A549 (cell line): Measurements from ENCODE around the gene PLEKHH1. TPM values are rescaled to one million over a fixed set of nuclear protein-coding genes. Genes with fewer than 3 reads are reported as not detected.

Experiments used
- ATAC-seq, 2 experiments: fragments of 200-7000 bp in 1 of 2; fragments of >200 bp in 1 of 2; cut with Nextera tagmentation in 1 of 2; cut with Tn5 transposase in 1 of 2; 3 replicates each; pipeline versions ENCODE4 v1.8.0 to v1.9.1; 2018 to 2020; ENCODE audit warnings: mild to moderate bottlenecking in 1 of 2, moderate library complexity in 1 of 2
- CTCF ChIA-PET: fragments of 300-600 bp; sonication (Branson Sonifier 250); formaldehyde crosslinking; extraction: SDS; loops from one replicate; lab custom pipeline; 2021; ENCODE audit warnings: antibody characterized with exemption, inconsistent platforms; lab: Yijun Ruan, JAX
- POLR2A ChIA-PET: fragments of 350-600 bp; formaldehyde crosslinking; extraction: SDS; loops from one replicate; lab custom pipeline; 2021; ENCODE audit warnings: antibody characterized with exemption, inconsistent platforms; lab: Yijun Ruan, JAX
- DNase-seq, 2 experiments: peaks; one replicate each; pipeline versions ENCODE4 v3.0.0 to v3.0.0-alpha.2; 2011 to 2016; ENCODE audit warnings: low read depth in 1 of 2, low spot score in 1 of 2
- FAIRE-seq: peaks from 2 replicates; lab custom pipeline; 2011; peaks lifted over from hg19 to GRCh38; lab: Jason Lieb, UNC
- H3K27ac ChIP-seq, 2 experiments: fragments of >200 bp; sonication (Bioruptor Twin); formaldehyde crosslinking; 3 replicates each; pipeline ENCODE4 v1.5.1; 2016 to 2017
- H3K4me1 ChIP-seq: fragments of >200 bp; sonication (Bioruptor Twin); formaldehyde crosslinking; 3 replicates; pipeline ENCODE4 v1.6.1; 2016
- H3K4me2 ChIP-seq: fragments of >200 bp; sonication (Bioruptor Twin); formaldehyde crosslinking; 3 replicates; pipeline ENCODE4 v1.6.1; 2016
- H3K4me3 ChIP-seq: fragments of >200 bp; sonication (Bioruptor Twin); formaldehyde crosslinking; 3 replicates; pipeline ENCODE4 v1.5.1; 2016
- H3K9me3 ChIP-seq: fragments of >200 bp; sonication (Bioruptor Twin); formaldehyde crosslinking; 3 replicates; pipeline ENCODE4 v1.6.1; 2016
- BHLHE40 ChIP-seq: IDR thresholded peaks from 2 replicates; pipeline ENCODE4 v1.6.1; 2012; ENCODE audit warnings: low read depth, low read length, inconsistent platforms
- CTCF ChIP-seq: fragments of >200 bp; sonication (Bioruptor Twin); formaldehyde crosslinking; IDR thresholded peaks from 3 replicates; pipeline ENCODE4 v1.5.1; 2016
- EHF ChIP-seq: fragments of 250-450 bp; sonication (Bioruptor Pico); IDR thresholded peaks from 2 replicates; pipeline ENCODE4 v1.5.0; 2020; ENCODE audit warnings: mild to moderate bottlenecking
- ESRRA ChIP-seq: fragments of 150-350 bp; IDR thresholded peaks from 2 replicates; pipeline ENCODE4 v1.6.1; 2014; ENCODE audit warnings: mild to moderate bottlenecking, low read length, borderline replicate concordance
- FOSB ChIP-seq: fragments of 250-450 bp; sonication (Bioruptor Pico); IDR thresholded peaks from 2 replicates; pipeline ENCODE4 v1.5.0; 2020; ENCODE audit warnings: mild to moderate bottlenecking, moderate library complexity
- GATA3 ChIP-seq: IDR thresholded peaks from 2 replicates; pipeline ENCODE4 v1.6.1; 2012; ENCODE audit warnings: borderline replicate concordance
- HEYL ChIP-seq: fragments of 250-450 bp; sonication (Bioruptor Pico); IDR thresholded peaks from 2 replicates; pipeline ENCODE4 v1.8.0; 2021; ENCODE audit warnings: mild to moderate bottlenecking, moderate library complexity
- NFE2L2 ChIP-seq: fragments of 150-350 bp; conservative IDR thresholded peaks from 2 replicates; pipeline ENCODE4 v1.6.1; 2014; ENCODE audit warnings: low read length
- RAD21 ChIP-seq, 2 experiments: fragments of >200 bp in 1 of 2; sonication (Bioruptor Twin) in 1 of 2; formaldehyde crosslinking in 1 of 2; IDR thresholded peaks in 1 of 2; conservative IDR thresholded peaks in 1 of 2; 2 replicates in 1 of 2; 3 replicates in 1 of 2; pipeline ENCODE4 v1.6.1; 2012 to 2018; ENCODE audit warnings: inconsistent platforms in 1 of 2
- RARB ChIP-seq: fragments of 250-450 bp; sonication (Bioruptor Pico); IDR thresholded peaks from 2 replicates; pipeline ENCODE4 v1.8.0; 2021; ENCODE audit warnings: mild to moderate bottlenecking, moderate library complexity
- SMC3 ChIP-seq: fragments of >200 bp; sonication (Bioruptor Twin); formaldehyde crosslinking; IDR thresholded peaks from 3 replicates; pipeline ENCODE4 v1.6.1; 2018; ENCODE audit warnings: inconsistent platforms
- WGBS: methylation state at CpG from one replicate; pipeline ENCODE4 v1.1.6; 2017; ENCODE audit errors: missing lambda C conversion rate; 5-methylcytosine and 5-hydroxymethylcytosine counted together
- polyA plus RNA-seq, 4 experiments: library from polyadenylated mRNA; depleted of rRNA in 3 of 4; stranded (reverse); fragments of >200 nt; fragmentation: RNase III in 1 of 4; extraction: RNeasy Plus Mini Kit Qiagen cat#74134 plus additional on column Dnase treatment in 1 of 4; gene quantifications; 2 replicates in 3 of 4; 3 replicates in 1 of 4; pipeline ENCODE4 v1.2.3, GENCODE V29; 2011 to 2017
- TF ChIP-seq, protein P1 (sequence below): fragments of 200-600 bp; sonication (generic); IDR thresholded peaks from 2 replicates; pipeline ENCODE4 v1.6.1; 2016; ENCODE audit warnings: antibody characterized with exemption, mild to moderate bottlenecking, moderate library complexity
- TF ChIP-seq, protein P2 (sequence below): fragments of 250-450 bp; sonication (Bioruptor Pico); IDR thresholded peaks from 2 replicates; pipeline ENCODE4 v1.5.0; 2021; ENCODE audit warnings: mild to moderate bottlenecking, moderate library complexity, borderline replicate concordance
- TF ChIP-seq, protein P3 (sequence below): fragments of 150-350 bp; IDR thresholded peaks from 2 replicates; pipeline ENCODE4 v1.6.1; 2014; ENCODE audit warnings: low read depth, mild to moderate bottlenecking, low read length

PLEKHH1 gene
- polyA plus RNA-seq, 2 of the 4 experiments (the other 2 are of a cell fraction), result 3.5 to 5.1 TPM

GRCh38 chr14:67581643-67582042 lies 48.6 kb downstream of the PLEKHH1 start:
- ChIA-PET POLR2A (interaction anchor here (1.0 kb wide), 1 partner anchor 123 kb away, joined by 3 read pairs; no protein-coding TSS in a partner anchor), CTCF (interaction anchor here (0.9 to 31.9 kb wide), 10 partner anchors 9 to 158 kb away, joined by 3 to 517 read pairs (median 27); partner anchors contain the start of genes RDH12 and VTI1B)
- no peak for ATAC-seq

DNA sequence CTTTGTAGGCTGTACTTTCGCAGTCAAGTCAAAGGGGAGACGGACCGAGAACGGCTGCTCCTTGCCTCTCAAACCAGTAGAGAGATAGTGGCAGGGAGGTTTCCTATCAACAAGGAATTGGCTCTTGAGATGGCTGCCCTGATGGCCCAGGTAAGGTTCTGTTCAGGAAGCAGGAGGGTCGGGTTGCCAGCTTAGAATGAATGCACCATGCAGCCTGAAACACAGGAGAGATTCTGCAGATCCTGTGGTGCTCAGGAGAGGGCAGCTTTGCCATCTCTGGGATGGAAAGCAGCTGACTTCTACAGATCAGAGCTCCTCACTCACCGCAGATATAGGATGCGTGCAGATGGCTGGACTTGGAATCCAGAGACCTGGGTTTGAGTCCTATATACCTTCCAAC lies 49.0 kb downstream of the PLEKHH1 start:
- DNase-seq (no peak), ATAC-seq (peak in 1 of 2 experiments; percentile 26; a peak in 1 of 6 replicates), FAIRE-seq (no peak)
- Histone ChIP-seq H3K27ac (no peak overlapping the region), H3K4me2 (no peak overlapping the region), H3K4me3 (no peak overlapping the region), H3K9me3 (no peaks in the 10 kb centered on the region), H3K4me1 (no peaks in the 10 kb centered on the region)
- CTCF ChIA-PET, result interaction anchor here (0.9 to 31.9 kb wide), 10 partner anchors 9 to 158 kb away, joined by 3 to 517 read pairs (median 28); partner anchors contain the start of genes RDH12 and VTI1B
- 71% methylated on average over 7 of the region's 7 CpGs for WGBS
- no peak for TF ChIP-seq RARB
- POLR2A ChIA-PET, result interaction anchor here (1.0 kb wide), 1 partner anchor 122 kb away, joined by 3 read pairs; no protein-coding TSS in a partner anchor

More at GRCh38 chr14:67581643-67582042, 48.6 kb downstream of the PLEKHH1 start:
- TF ChIP-seq FOSB (no peak), GATA3 (no peak), NFE2L2 (no peak), BHLHE40 (no peak), EHF (CRISPR knock-in tag) (no peak), HEYL (CRISPR knock-in tag) (no peak)
- TF ChIP-seq, protein P1, sequence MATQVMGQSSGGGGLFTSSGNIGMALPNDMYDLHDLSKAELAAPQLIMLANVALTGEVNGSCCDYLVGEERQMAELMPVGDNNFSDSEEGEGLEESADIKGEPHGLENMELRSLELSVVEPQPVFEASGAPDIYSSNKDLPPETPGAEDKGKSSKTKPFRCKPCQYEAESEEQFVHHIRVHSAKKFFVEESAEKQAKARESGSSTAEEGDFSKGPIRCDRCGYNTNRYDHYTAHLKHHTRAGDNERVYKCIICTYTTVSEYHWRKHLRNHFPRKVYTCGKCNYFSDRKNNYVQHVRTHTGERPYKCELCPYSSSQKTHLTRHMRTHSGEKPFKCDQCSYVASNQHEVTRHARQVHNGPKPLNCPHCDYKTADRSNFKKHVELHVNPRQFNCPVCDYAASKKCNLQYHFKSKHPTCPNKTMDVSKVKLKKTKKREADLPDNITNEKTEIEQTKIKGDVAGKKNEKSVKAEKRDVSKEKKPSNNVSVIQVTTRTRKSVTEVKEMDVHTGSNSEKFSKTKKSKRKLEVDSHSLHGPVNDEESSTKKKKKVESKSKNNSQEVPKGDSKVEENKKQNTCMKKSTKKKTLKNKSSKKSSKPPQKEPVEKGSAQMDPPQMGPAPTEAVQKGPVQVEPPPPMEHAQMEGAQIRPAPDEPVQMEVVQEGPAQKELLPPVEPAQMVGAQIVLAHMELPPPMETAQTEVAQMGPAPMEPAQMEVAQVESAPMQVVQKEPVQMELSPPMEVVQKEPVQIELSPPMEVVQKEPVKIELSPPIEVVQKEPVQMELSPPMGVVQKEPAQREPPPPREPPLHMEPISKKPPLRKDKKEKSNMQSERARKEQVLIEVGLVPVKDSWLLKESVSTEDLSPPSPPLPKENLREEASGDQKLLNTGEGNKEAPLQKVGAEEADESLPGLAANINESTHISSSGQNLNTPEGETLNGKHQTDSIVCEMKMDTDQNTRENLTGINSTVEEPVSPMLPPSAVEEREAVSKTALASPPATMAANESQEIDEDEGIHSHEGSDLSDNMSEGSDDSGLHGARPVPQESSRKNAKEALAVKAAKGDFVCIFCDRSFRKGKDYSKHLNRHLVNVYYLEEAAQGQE, result no peak
- TF ChIP-seq, protein P2, sequence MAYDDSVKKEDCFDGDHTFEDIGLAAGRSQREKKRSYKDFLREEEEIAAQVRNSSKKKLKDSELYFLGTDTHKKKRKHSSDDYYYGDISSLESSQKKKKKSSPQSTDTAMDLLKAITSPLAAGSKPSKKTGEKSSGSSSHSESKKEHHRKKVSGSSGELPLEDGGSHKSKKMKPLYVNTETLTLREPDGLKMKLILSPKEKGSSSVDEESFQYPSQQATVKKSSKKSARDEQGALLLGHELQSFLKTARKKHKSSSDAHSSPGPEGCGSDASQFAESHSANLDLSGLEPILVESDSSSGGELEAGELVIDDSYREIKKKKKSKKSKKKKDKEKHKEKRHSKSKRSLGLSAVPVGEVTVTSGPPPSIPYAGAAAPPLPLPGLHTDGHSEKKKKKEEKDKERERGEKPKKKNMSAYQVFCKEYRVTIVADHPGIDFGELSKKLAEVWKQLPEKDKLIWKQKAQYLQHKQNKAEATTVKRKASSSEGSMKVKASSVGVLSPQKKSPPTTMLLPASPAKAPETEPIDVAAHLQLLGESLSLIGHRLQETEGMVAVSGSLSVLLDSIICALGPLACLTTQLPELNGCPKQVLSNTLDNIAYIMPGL (CRISPR knock-in tag), result no peak
- TF ChIP-seq, all 56 proteins: peak for 0
- H3K9me3 ChIP-seq, result no peaks in the 10 kb centered on the region
- H3K4me2 ChIP-seq, result no peak overlapping the region
- no peak overlapping the region for H3K27ac ChIP-seq
- FAIRE-seq (peak; percentile 32), DNase-seq (no peak)
- H3K4me1 ChIP-seq, result no peaks in the 10 kb centered on the region
- WGBS, result 95% methylated on average over 1 of the region's 1 CpG
- no peak overlapping the region for H3K4me3 ChIP-seq

- POLR2A ChIA-PET, result interaction anchor here (1.0 to 1.8 kb wide), 2 partner anchors 111 to 121 kb away, joined by 5 read pairs; partner anchors contain the start of gene RDH11
- 62% methylated on average over 6 of the region's 6 CpGs for WGBS
- FAIRE-seq, result no peak
- Histone ChIP-seq H3K4me1 (no peaks in the 10 kb centered on the region), H3K4me3 (no peak overlapping the region), H3K4me2 (no peak overlapping the region), H3K9me3 (no peaks in the 10 kb centered on the region), H3K27ac (no peak overlapping the region)
- CTCF ChIA-PET, result interaction anchor here (0.6 to 31.9 kb wide), 55 partner anchors 8 to 350 kb away, joined by 3 to 517 read pairs (median 5); partner anchors contain the start of genes ARG2, ATP6V1D, PIGH and PLEKHH1
- TF ChIP-seq RAD21 (conservative IDR thresholded peaks at IDR 0.05 in 1 of 2, IDR thresholded peaks at IDR 0.05 in 1 of 2), result peak; percentile 80 to 88
- TF ChIP-seq ESRRA, result no peak
- peak; percentile 85 for TF ChIP-seq SMC3
- TF ChIP-seq, protein P3, sequence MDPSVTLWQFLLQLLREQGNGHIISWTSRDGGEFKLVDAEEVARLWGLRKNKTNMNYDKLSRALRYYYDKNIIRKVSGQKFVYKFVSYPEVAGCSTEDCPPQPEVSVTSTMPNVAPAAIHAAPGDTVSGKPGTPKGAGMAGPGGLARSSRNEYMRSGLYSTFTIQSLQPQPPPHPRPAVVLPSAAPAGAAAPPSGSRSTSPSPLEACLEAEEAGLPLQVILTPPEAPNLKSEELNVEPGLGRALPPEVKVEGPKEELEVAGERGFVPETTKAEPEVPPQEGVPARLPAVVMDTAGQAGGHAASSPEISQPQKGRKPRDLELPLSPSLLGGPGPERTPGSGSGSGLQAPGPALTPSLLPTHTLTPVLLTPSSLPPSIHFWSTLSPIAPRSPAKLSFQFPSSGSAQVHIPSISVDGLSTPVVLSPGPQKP, result no peak
- peak; percentile 80 for TF ChIP-seq CTCF
- ATAC-seq, result peak; percentile 93 to 96
- DNase-seq, result peak; percentile 56 to 81
Observed at GRCh38 chr14:67583711-67584644, 50.9 kb downstream of the PLEKHH1 start.
